ENCODE measurements around the gene PANK3.

Gene PANK3

GRCh38 chr5:168608386-168608785 is 29.2 kb upstream of the PANK3 start:
- Histone ChIP-seq H3K27me3 (ENCODE audit: insufficient read depth, poor library complexity, severe bottlenecking) (peaks cover 3% of the 10 kb centered on the region), H3K4me3 (replicated peaks; ENCODE audit: insufficient read depth, low read length) (no peak overlapping the region)

GRCh38 chr5:168607946-168608345 is 28.8 kb upstream of the PANK3 start:
- H3K4me3 ChIP-seq (replicated peaks; ENCODE audit: insufficient read depth, low read length): no peak overlapping the region
- peaks cover 3% of the 10 kb centered on the region for H3K27me3 ChIP-seq (ENCODE audit: insufficient read depth, poor library complexity, severe bottlenecking)
- DNase-seq (ENCODE audit: low read depth in 1 of 2, low spot score in 1 of 2): no peak
- TF ChIP-seq CTCF (IDR thresholded peaks at IDR 0.05; ENCODE audit: insufficient read depth, low read length) (no peak), SPI1 (IDR thresholded peaks at IDR 0.05; ENCODE audit: borderline replicate concordance, low read depth) (no peak), GABPA (IDR thresholded peaks at IDR 0.05; ENCODE audit: low read depth) (no peak), REST (IDR thresholded peaks at IDR 0.05; ENCODE audit: insufficient replicate concordance, low read depth) (no peak)
- no peak overlapping the region for H3K27ac ChIP-seq (replicated peaks)

More at GRCh38 chr5:168608386-168608785, 29.2 kb upstream of the PANK3 start:
- no peak overlapping the region for H3K27ac ChIP-seq (replicated peaks)
- no peak for DNase-seq (ENCODE audit: low read depth in 1 of 2, low spot score in 1 of 2)
- TF ChIP-seq CTCF (IDR thresholded peaks at IDR 0.05; ENCODE audit: insufficient read depth, low read length) (no peak), POLR2AphosphoS5 (IDR thresholded peaks at IDR 0.05; ENCODE audit: low read depth) (no peak), SPI1 (IDR thresholded peaks at IDR 0.05; ENCODE audit: borderline replicate concordance, low read depth) (no peak)

- no peak for TF ChIP-seq CTCF (IDR thresholded peaks at IDR 0.05; ENCODE audit: insufficient read depth, low read length)
- H3K27me3 ChIP-seq (ENCODE audit: insufficient read depth, poor library complexity, severe bottlenecking): peaks cover 3% of the 10 kb centered on the region
- H3K27ac ChIP-seq (replicated peaks): no peak overlapping the region
- DNase-seq (ENCODE audit: low read depth in 1 of 2, low spot score in 1 of 2): no peak
- H3K4me3 ChIP-seq (replicated peaks; ENCODE audit: insufficient read depth, low read length): no peak overlapping the region
Measured at GRCh38 chr5:168606562-168606961, 27.4 kb upstream of the PANK3 start.

- TF ChIP-seq POLR2AphosphoS5 (IDR thresholded peaks at IDR 0.05; ENCODE audit: low read depth) (no peak), REST (IDR thresholded peaks at IDR 0.05; ENCODE audit: insufficient replicate concordance, low read depth) (no peak), CTCF (IDR thresholded peaks at IDR 0.05; ENCODE audit: insufficient read depth, low read length) (no peak), SPI1 (IDR thresholded peaks at IDR 0.05; ENCODE audit: borderline replicate concordance, low read depth) (no peak), GABPA (IDR thresholded peaks at IDR 0.05; ENCODE audit: low read depth) (no peak)
- Histone ChIP-seq H3K27ac (replicated peaks) (no peak overlapping the region), H3K27me3 (ENCODE audit: insufficient read depth, poor library complexity, severe bottlenecking) (no peaks in the 10 kb centered on the region), H3K4me3 (replicated peaks; ENCODE audit: insufficient read depth, low read length) (no peak overlapping the region)
- DNase-seq (ENCODE audit: low read depth in 1 of 2, low spot score in 1 of 2): no peak
Measured at GRCh38 chr5:168604436-168604835, 25.3 kb upstream of the PANK3 start.
